ENCODE measurements around the gene SLC4A7.

Gene SLC4A7

DNA sequence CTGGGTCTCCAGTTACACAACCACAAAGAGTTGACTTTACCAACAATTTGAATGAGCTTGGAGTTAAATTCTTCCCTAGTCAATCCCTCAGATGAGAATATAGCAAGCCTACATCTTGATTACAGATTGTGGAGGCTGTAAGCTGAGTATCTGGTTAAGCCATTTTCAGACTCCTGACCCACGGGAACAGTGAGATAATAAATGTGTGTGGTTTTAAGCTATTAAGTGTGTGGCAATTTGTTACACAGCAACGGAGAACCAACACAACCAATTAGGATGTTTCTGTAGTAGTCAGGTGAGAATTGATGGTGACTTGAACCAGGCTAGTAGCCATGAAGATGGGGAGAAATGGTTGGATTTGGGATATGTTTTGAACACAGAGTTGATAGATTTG is 37.7 kb upstream of the SLC4A7 start:
- in situ Hi-C loops (cut with MboI; ENCODE audit: low sequenced_read_pairs, unreplicated experiment), result no loop called here
- TF ChIP-seq CTCF (IDR thresholded peaks at IDR 0.05; ENCODE audit: borderline replicate concordance, control extremely low read depth, extremely low read depth, insufficient read depth, missing control alignments), result no peak
- no peak for DNase-seq (ENCODE audit: low spot score)

- TF ChIP-seq CTCF (IDR thresholded peaks at IDR 0.05; ENCODE audit: borderline replicate concordance, control extremely low read depth, extremely low read depth, insufficient read depth, missing control alignments), result no peak
- no peak for DNase-seq (ENCODE audit: low spot score)
- in situ Hi-C loops (cut with MboI; ENCODE audit: low sequenced_read_pairs, unreplicated experiment), result no loop called here
These were observed 37.1 kb upstream of the SLC4A7 start for GRCh38 chr3:27521179-27521871.

GRCh38 chr3:27511724-27512422 is 27.7 kb upstream of the SLC4A7 start:
- no peak for TF ChIP-seq CTCF (IDR thresholded peaks at IDR 0.05; ENCODE audit: borderline replicate concordance, control extremely low read depth, extremely low read depth, insufficient read depth, missing control alignments)
- no peak for DNase-seq (ENCODE audit: low spot score)
- in situ Hi-C loops (cut with MboI; ENCODE audit: low sequenced_read_pairs, unreplicated experiment), result no loop called here

GRCh38 chr3:27509376-27509775 is 25.2 kb upstream of the SLC4A7 start:
- in situ Hi-C loops (cut with MboI; ENCODE audit: low sequenced_read_pairs, unreplicated experiment), result no loop called here
- TF ChIP-seq CTCF (IDR thresholded peaks at IDR 0.05; ENCODE audit: borderline replicate concordance, control extremely low read depth, extremely low read depth, insufficient read depth, missing control alignments), result no peak
- DNase-seq (ENCODE audit: low spot score), result no peak

- in situ Hi-C loops (cut with MboI; ENCODE audit: low sequenced_read_pairs, unreplicated experiment), result no loop called here
- TF ChIP-seq CTCF (IDR thresholded peaks at IDR 0.05; ENCODE audit: borderline replicate concordance, control extremely low read depth, extremely low read depth, insufficient read depth, missing control alignments), result no peak
- DNase-seq (ENCODE audit: low spot score), result no peak
These were observed 24.2 kb upstream of the SLC4A7 start for GRCh38 chr3:27508424-27508823.

DNA sequence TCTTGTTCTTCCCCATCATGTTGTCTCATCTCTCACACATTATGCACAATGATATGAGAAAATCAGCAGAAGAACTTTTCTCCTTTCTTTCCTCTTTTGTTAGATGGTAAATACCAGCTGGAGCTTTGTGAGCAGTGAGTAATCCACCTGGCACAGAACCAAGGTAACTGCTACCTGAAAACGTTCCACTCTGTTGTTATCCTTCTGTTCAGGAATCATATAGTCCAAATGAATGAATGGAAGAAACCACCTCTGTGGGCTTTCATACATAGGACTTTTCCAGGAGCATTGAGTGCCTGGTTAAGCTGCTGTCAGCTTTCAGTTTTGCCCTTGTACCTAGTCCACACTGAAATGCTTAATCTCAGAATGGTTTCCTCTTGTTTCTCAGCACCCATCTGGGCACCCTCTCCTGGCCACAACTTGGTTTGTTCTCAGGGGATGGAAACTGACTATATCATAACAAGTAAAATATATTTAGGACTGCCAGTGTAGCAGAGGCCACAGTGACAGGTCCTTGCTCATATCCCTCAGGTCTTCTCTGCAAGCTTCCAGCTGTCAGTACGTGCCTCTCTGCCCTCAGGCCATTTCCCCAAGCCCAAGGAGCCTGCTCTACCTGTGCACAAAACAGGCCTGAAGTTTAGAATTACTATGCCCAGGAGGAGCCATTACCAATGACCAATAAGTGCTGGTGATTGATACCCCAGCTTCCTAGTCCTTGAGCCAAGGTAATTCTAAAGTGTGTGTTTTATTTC is 23.5 kb upstream of the SLC4A7 start:
- TF ChIP-seq CTCF (IDR thresholded peaks at IDR 0.05; ENCODE audit: borderline replicate concordance, control extremely low read depth, extremely low read depth, insufficient read depth, missing control alignments), result no peak
- DNase-seq (ENCODE audit: low spot score), result no peak
- in situ Hi-C loops (cut with MboI; ENCODE audit: low sequenced_read_pairs, unreplicated experiment), result no loop called here
